H9 (cell line): ENCODE data around the gene DPH6. TPM values are rescaled to one million over a fixed set of nuclear protein-coding genes. Genes with fewer than 3 reads are reported as not detected.

Source experiments
- DNase-seq: peaks from one replicate; pipeline ENCODE4 v3.0.0-alpha.2; 2017
- H2AFZ ChIP-seq: one replicate; pipeline ENCODE4 v1.6.1; 2013; ENCODE audit warnings: mild to moderate bottlenecking, low read length, control low read depth, moderate library complexity
- H2AK5ac ChIP-seq: 2 replicates; pipeline ENCODE4 v1.6.1; 2013; ENCODE audit warnings: low read length, control low read depth, mixed read lengths; ENCODE audit not compliant: insufficient read length
- H2BK120ac ChIP-seq: one replicate; pipeline ENCODE4 v1.6.1; 2013; ENCODE audit warnings: low read depth, mild to moderate bottlenecking, low read length, control low read depth, inconsistent platforms; ENCODE audit not compliant: poor library complexity, severe bottlenecking
- H2BK12ac ChIP-seq: 2 replicates; pipeline ENCODE4 v1.6.1; 2013; ENCODE audit warnings: low read length, control low read depth, mixed read lengths, low read depth; ENCODE audit not compliant: insufficient read length
- H2BK15ac ChIP-seq: 2 replicates; pipeline ENCODE4 v1.6.1; 2013; ENCODE audit warnings: low read depth, low read length, control low read depth
- H2BK20ac ChIP-seq: one replicate; pipeline ENCODE4 v1.6.1; 2013; ENCODE audit warnings: low read depth, mild to moderate bottlenecking, low read length, control low read depth, inconsistent platforms; ENCODE audit not compliant: poor library complexity, severe bottlenecking
- H2BK5ac ChIP-seq: 2 replicates; pipeline ENCODE4 v1.6.1; 2013; ENCODE audit warnings: low read length, control low read depth, mixed read lengths; ENCODE audit not compliant: insufficient read length
- H3K14ac ChIP-seq: 2 replicates; pipeline ENCODE4 v1.6.1; 2013; ENCODE audit warnings: low read length, control low read depth; ENCODE audit not compliant: insufficient read depth
- H3K18ac ChIP-seq: 2 replicates; pipeline ENCODE4 v1.6.1; 2013; ENCODE audit warnings: low read depth, mild to moderate bottlenecking, mixed read lengths, low read length, control low read depth; ENCODE audit not compliant: insufficient read length
- H3K23ac ChIP-seq: 2 replicates; pipeline ENCODE4 v1.6.1; 2013; ENCODE audit warnings: low read length, control low read depth, mixed read lengths, low read depth; ENCODE audit not compliant: insufficient read length
- H3K23me2 ChIP-seq: 2 replicates; pipeline ENCODE4 v1.6.1; 2013; ENCODE audit warnings: low read depth, mild to moderate bottlenecking, mixed read lengths, low read length, control low read depth; ENCODE audit not compliant: insufficient read length, poor library complexity, severe bottlenecking
- H3K27ac ChIP-seq: 2 replicates; pipeline ENCODE4 v1.5.1; 2013; ENCODE audit warnings: low read length, control low read depth, mixed read lengths, low read depth; ENCODE audit not compliant: insufficient read length
- H3K27me3 ChIP-seq: 2 replicates; pipeline ENCODE4 v1.6.1; 2013; ENCODE audit warnings: low read length, control low read depth, inconsistent platforms; ENCODE audit not compliant: insufficient read depth
- H3K4ac ChIP-seq: 2 replicates; pipeline ENCODE4 v1.6.1; 2013; ENCODE audit warnings: low read depth, mild to moderate bottlenecking, control low read depth, inconsistent platforms, low read length, moderate library complexity
- H3K4me1 ChIP-seq: 2 replicates; pipeline ENCODE4 v1.6.1; 2013; ENCODE audit warnings: low read length, control low read depth, inconsistent platforms; ENCODE audit not compliant: insufficient read depth
- H3K4me2 ChIP-seq: 2 replicates; pipeline ENCODE4 v1.6.1; 2013; ENCODE audit warnings: low read length, control low read depth, mixed read lengths; ENCODE audit not compliant: insufficient read length, insufficient read depth
- H3K56ac ChIP-seq: 2 replicates; pipeline ENCODE4 v1.6.1; 2013; ENCODE audit warnings: low read depth, mild to moderate bottlenecking, mixed read lengths, low read length, control low read depth; ENCODE audit not compliant: insufficient read length
- H3K79me1 ChIP-seq: 2 replicates; pipeline ENCODE4 v1.6.1; 2013; ENCODE audit warnings: low read depth, mild to moderate bottlenecking, moderate library complexity, low read length, control low read depth, inconsistent platforms; ENCODE audit not compliant: insufficient read depth, poor library complexity, severe bottlenecking
- H3K79me2 ChIP-seq: 2 replicates; pipeline ENCODE4 v1.6.1; 2013; ENCODE audit warnings: low read length, control low read depth, inconsistent platforms; ENCODE audit not compliant: insufficient read depth
- H3K9ac ChIP-seq: 2 replicates; pipeline ENCODE4 v1.6.1; 2013; ENCODE audit warnings: low read length, control low read depth, mixed read lengths; ENCODE audit not compliant: insufficient read length; ENCODE audit errors: extremely low read depth
- H3K9me3 ChIP-seq: one replicate; pipeline ENCODE4 v1.6.1; 2013; ENCODE audit warnings: low read depth, low read length, inconsistent platforms; ENCODE audit not compliant: control insufficient read depth
- H3T11ph ChIP-seq: one replicate; pipeline ENCODE4 v1.6.1; 2013; ENCODE audit warnings: mild to moderate bottlenecking, low read length, control low read depth, inconsistent platforms
- H4K20me1 ChIP-seq: one replicate; pipeline ENCODE4 v1.6.1; 2013; ENCODE audit not compliant: control insufficient read depth, insufficient read length, insufficient read depth
- H4K5ac ChIP-seq: 2 replicates; pipeline ENCODE4 v1.6.1; 2013; ENCODE audit warnings: low read depth, mild to moderate bottlenecking, mixed read lengths, low read length, control low read depth; ENCODE audit not compliant: insufficient read length
- H4K8ac ChIP-seq: replicated peaks from 2 replicates; pipeline ENCODE4 v1.6.1; 2013; ENCODE audit warnings: low read length, control low read depth, mixed read lengths, low read depth; ENCODE audit not compliant: insufficient read length
- H4K91ac ChIP-seq: 2 replicates; pipeline ENCODE4 v1.6.1; 2013; ENCODE audit warnings: low read depth, mild to moderate bottlenecking, moderate library complexity, mixed read lengths, low read length, control low read depth; ENCODE audit not compliant: insufficient read length
- H3K27ac Mint-ChIP-seq, 3 experiments: 2 replicates in 2 of 3; 3 replicates in 1 of 3; pipeline ENCODE4 v1.8.0; 2020 to 2021; ENCODE audit warnings: mixed read lengths in 3 of 3, mild to moderate bottlenecking in 1 of 3, moderate library complexity in 1 of 3
- H3K27me3 Mint-ChIP-seq: 2 replicates; pipeline ENCODE4 v1.8.0; 2021; ENCODE audit warnings: low read depth, mild to moderate bottlenecking, moderate library complexity, mixed read lengths
- H3K36me3 Mint-ChIP-seq, 3 experiments: 2 replicates in 2 of 3; 3 replicates in 1 of 3; pipeline ENCODE4 v1.8.0; 2020 to 2021; ENCODE audit warnings: low read depth in 3 of 3, mixed read lengths in 3 of 3; ENCODE audit not compliant: insufficient read depth in 1 of 3
- H3K4me1 Mint-ChIP-seq, 2 experiments: 2 replicates each; pipeline ENCODE4 v1.8.0; 2020; ENCODE audit warnings: mixed read lengths in 2 of 2
- H3K4me3 Mint-ChIP-seq, 2 experiments: 2 replicates in 1 of 2; 3 replicates in 1 of 2; pipeline ENCODE4 v1.8.0; 2020 to 2021; ENCODE audit warnings: mild to moderate bottlenecking in 2 of 2, mixed read lengths in 2 of 2, moderate library complexity in 1 of 2
- H3K9me3 Mint-ChIP-seq, 2 experiments: 2 replicates in 1 of 2; 3 replicates in 1 of 2; pipeline ENCODE4 v1.8.0; 2020; ENCODE audit warnings: mild to moderate bottlenecking in 2 of 2, mixed read lengths in 2 of 2, moderate library complexity in 1 of 2
- CTCF ChIP-seq: fragments of 200-600 bp; sonication (generic); conservative IDR thresholded peaks from 3 replicates; pipeline ENCODE4 v1.8.0; 2021; ENCODE audit warnings: antibody characterized with exemption, mild to moderate bottlenecking
- WGBS: extraction: QIAGEN DNeasy Blood & Tissue Kit; methylation state at CpG from one replicate; pipeline ENCODE4 v1.1.7; 2013; ENCODE audit warnings: missing lambda C conversion rate, low lambda C conversion rate, mixed read lengths; ENCODE audit not compliant: insufficient read length; ENCODE audit errors: extremely low coverage; 5-methylcytosine and 5-hydroxymethylcytosine counted together
- total RNA-seq: library from RNA; stranded (reverse); gene quantifications from 2 replicates; pipeline ENCODE4 v1.2.1, GENCODE V29; 2021

Gene DPH6
- total RNA-seq, 1 experiment from 2014 or later, result 42.0 TPM

GRCh38 chr15:35530698-35531097 is 15.3 kb downstream of the DPH6 start:
- Histone ChIP-seq H3K4me2 (no peak overlapping the region), H3K9me3 (no peaks in the 10 kb centered on the region), H3K79me2 (no peaks in the 10 kb centered on the region), H3K14ac (no peak overlapping the region), H3K79me1 (peaks cover 3% of the 10 kb centered on the region), H3K27me3 (no peaks in the 10 kb centered on the region; the same call in 1 of the 2 replicates), H4K20me1 (no peaks in the 10 kb centered on the region), H4K8ac (no peak overlapping the region), H3K23ac (no peak overlapping the region), H4K91ac (no peak overlapping the region), H4K5ac (no peak overlapping the region), H3K56ac (no peak overlapping the region), H3K27ac (no peak overlapping the region), H2AK5ac (no peak overlapping the region), H2BK120ac (no peak overlapping the region), H2BK20ac (no peak overlapping the region), H3K9ac (no peak overlapping the region), H3T11ph (no peak overlapping the region), H2BK5ac (no peak overlapping the region), H3K18ac (no peak overlapping the region), H2BK12ac (no peak overlapping the region), H3K4ac (no peak overlapping the region), H3K23me2 (no peaks in the 10 kb centered on the region), H3K4me1 (no peaks in the 10 kb centered on the region), H2BK15ac (no peak overlapping the region), H2AFZ (no peak overlapping the region)
- Mint-ChIP-seq H3K36me3 (peaks cover 10 to 35% (median 16%) of the 10 kb centered on the region in 3 experiments; a peak in 6 of 7 replicates), H3K27me3 (no peaks in the 10 kb centered on the region), H3K27ac (no peak overlapping the region), H3K9me3 (peaks cover 8% of the 10 kb centered on the region in 2 experiments; a peak in 4 of 5 replicates), H3K4me3 (no peak overlapping the region), H3K4me1 (no peaks in the 10 kb centered on the region)
- no peak for TF ChIP-seq CTCF
- no peak for DNase-seq
- WGBS, result no CpG with 5 or more reads among the region's 2 CpGs
